ENCODE results near the gene CEP72.

- TF ChIP-seq CTCF (IDR thresholded peaks at IDR 0.05) (no peak), POLR2AphosphoS5 (IDR thresholded peaks at IDR 0.05; ENCODE audit: insufficient read depth in 1 of 2, low read depth in 1 of 2) (no peak)
Measured at GRCh38 chr5:618450-618849, 6.3 kb downstream of the CEP72 start.
